NOMO-1 (cell line): ENCODE results near the gene TSHB.

Experiments
- DNase-seq, 2 experiments: peaks; one replicate each; lab custom pipeline; 2025; ENCODE audit not compliant: unreplicated experiment in 2 of 2; lab: John Stamatoyannopoulos, UW

The TSHB gene

DNA sequence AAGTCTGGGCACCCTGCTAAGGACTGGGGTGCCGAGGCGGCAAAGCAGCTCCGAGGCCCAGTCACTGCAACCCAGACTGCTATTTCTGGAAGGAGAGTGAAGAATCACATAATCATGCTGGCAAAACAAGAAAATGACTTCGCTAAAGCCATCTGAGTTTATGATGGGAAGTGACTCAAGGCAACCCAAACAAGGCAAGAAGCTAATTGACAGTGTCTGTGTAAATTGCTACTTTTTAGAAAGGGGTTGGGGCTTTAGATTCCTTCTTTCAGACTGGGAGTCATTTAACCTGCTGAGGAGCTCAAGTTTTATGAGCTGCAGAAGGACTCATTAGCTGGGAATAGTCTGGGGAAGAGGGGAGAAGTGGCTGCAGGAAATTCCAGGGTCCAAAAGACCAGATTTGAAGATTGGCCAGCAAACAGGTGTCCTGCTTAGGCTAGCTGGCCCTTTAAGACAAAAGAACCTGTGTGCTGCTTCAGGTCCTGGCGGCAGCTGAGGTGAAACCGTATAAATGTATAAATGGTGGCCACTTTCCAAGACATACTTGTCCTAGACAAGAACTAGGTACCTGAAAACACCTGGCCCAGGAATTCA, 28.1 kb downstream of the TSHB start:
- DNase-seq, result peak; percentile 9 to 22

DNA sequence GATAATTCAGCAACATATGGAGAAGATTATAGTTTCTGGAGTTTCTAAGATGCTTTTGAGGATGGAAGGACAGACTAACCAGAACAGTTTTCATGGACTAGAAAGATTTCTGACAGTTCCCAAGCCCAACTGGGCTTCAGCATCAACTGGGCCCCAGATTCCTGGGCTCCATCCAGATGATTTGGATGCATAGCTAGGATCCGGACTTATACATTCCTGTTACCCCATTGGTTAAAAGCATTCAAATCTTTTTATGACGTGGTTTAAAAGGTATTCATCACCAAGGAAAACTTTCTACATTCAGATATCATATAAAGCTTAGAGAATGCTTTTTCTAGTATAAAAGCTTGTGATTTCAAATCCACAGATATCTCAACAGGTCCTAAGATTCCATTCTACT, 29.7 kb downstream of the TSHB start:
- DNase-seq, result no peak

DNA sequence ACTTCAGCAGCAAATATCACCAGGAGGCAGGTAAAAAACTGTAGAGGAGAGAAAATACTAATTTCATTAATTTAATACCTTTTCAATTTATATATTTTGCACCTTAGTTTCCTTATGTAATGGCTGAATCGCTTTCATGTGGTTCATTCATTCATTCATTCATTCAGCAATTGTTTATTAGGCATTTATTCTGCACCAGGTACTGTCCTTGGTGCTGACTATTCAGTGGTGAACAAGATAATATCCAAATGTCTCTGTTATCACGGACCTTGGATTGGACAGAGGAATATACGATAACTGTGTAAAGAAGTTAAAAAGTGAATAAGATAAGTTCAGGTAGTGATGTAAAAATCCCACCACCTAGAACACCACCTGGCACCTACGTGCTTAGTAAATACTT, 30.9 kb downstream of the TSHB start:
- no peak for DNase-seq

DNA sequence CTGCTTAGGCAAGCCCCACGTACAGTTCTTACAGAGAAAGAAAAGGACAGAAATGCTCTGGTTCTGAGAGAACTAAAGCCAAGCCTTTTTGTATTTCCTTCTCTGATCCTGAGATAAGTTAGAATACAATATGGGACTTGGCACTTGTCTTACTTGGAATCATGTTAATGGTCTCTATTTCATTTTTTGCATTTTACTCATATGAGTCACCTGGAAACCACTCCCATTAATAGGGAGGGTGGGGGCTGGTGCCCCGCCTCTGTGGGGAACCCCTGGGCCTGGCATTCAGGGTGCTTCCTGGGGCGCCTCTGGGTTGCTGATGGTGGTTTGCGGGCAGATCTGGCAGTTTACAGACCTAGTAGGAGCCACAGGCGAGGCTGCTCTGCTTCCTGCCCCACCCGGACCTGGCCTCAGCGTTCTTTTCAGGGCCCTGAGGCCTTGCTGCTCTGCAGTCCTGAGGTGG, 32.9 kb downstream of the TSHB start:
- DNase-seq, result peak; percentile 54 to 77

DNA sequence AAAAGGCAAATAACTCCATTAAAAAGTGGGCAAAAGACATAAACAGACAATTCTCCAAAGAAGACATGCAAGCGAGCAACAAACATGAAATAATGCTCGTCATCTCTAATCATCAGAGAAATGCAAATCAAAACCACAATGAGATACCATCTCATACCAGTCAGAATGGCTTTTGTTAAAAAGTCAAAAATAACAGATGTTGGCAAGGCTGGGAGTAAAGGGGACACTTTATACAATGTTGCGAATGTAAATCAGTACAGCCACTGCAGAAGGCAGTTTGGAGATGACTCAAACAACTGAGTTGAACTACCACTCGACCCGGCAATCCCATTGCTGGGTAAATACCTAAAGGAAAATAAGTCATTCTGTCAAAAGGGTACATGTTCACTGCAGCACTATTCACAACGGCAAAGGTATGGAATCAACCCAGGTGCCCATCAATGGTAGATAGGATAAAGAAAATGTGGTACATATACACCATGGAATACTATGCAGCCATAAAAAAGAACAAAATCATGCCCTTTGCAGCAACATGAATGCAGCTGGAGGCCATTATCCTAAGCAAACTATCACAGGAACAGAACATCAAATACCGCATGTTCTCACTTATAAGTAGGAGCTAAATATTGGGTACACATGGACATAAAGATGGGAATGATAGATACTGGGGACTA, 33.7 kb downstream of the TSHB start:
- DNase-seq, result no peak

DNA sequence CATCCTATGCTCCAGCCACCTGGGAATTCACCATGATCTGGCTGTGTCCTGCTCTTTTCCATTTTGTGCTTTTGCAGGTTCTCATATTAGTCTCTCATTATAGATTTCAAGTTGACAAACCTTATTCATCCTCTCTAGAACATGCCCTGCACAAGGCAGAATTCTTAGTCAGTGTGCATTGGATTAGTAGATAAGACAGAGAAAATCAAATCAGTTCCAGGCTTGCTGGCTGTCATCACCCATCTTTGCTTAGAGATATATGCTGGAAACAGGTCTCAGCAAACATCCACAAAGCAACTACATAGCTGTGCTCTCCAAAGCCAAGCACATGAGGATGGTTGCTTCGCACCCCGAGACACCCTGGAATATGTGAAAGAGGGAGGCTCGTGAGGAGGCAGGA, 34.8 kb downstream of the TSHB start:
- no peak for DNase-seq

DNA sequence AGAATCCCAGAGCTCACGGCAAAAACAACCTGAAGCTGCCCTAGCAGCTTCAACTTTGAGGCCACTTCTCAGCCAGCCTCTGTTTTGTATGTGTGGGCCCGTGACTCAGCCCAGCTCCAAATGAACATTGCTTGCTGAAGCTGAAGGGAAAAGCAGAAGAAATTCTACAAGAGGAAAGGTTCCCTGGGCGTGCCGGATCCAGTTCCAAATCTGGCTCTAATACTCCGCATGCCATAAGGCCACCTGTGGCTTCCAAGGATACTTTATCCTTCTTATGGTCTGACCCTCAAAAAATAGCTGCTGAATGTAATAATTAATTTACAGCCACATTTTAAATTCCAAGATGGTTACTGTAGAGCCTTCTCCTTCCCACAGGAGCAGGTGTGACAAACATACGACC, 35.4 kb downstream of the TSHB start:
- DNase-seq, result no peak

DNA sequence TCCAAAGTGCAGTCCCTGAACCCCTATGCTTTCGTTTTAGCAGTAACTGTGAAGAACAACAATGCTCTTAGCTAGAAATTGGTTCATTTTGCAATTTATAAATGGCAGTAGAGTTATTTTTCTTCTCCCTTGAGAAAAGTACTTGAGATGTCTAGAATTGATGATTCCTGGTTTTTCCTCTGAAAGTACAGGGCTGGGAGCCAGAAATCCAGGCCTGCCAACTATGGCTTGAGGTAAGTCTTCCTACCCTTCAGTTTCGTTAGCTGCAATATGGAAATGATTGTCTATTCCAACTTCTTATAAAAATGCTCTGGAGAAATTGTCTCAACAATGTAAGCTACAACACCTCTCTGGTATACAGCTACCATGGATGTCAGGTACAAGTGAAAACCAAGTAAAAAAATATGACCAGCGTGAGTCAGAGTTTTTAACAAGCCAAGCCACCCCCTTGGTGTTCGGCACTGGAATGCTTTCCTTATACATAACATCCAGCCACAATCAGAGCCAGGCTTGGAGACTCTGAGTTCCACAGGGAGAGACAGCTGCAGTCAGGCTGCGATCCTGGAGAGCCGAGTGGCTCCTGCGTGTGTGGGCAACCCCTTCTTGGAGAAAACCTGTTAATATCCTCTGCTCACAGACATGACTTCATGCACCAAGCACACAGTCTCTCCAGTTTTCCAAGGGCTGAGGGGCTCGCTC, 37.7 kb downstream of the TSHB start:
- DNase-seq, result no peak

DNA sequence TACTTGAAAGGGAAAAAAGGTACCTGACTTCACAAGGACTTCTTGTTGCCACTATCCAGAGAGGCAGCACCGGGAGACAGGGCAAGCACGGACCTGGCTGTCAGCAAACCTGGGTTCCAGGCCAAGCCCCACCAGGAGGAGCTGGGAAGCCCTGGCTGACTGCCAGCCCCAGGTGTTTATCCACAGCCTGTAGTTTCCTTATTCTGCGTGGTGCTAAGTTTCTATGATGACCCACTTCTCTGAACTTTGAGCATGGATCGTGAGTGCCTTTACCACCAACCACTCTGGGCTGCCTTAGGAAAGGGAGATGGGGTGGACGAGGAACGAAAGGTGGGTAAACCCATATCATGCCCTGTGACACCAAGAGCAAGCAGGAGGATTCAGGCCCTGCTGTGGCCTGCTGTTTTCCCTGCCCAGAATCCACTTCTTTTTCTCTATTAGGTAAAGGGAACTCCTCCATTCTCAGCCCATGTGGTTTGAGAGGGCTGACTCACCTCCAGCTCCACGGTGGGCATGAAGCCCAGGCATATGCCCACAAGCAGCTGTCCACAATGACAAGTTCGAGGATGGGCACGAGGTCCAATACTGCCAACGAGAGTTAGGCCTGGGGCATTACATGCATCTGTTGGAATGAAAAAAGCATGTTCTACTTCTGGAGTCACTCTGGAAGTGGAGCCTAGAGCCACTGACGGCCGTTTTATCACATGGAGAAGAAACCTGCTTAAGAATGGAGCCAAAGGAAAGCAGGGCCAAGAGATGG, 39.4 kb downstream of the TSHB start:
- DNase-seq, result no peak

DNA sequence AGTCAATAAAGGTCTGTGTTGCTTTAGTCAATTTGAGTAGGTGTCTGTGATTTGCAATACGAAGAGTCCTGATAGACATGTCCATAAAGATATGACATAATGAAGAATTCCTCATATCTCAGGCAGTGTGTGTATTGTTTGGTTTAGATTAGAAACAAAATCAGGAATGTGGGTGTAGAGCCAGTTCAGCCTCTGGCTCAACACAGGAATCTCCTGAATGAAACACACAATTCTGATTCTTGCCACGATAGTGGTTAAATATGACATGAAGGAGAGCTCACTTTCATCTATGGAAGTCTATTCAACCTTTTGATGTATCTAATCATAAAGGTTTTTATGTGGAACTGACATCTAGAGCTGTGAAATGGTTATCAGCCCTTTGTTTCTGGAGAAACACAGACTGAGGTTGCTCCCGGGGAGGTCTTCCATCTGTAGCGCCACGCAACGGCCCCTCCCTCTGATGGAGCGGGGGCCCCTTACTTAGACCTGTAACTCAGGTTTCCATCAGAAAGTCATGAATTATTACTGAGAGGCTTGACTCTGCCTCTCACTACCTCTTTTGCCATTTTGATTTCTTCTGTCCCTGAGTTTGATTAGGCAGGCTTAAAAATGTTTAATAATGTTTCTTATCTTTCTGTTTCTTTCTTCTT, 40.2 kb downstream of the TSHB start:
- no peak for DNase-seq

DNA sequence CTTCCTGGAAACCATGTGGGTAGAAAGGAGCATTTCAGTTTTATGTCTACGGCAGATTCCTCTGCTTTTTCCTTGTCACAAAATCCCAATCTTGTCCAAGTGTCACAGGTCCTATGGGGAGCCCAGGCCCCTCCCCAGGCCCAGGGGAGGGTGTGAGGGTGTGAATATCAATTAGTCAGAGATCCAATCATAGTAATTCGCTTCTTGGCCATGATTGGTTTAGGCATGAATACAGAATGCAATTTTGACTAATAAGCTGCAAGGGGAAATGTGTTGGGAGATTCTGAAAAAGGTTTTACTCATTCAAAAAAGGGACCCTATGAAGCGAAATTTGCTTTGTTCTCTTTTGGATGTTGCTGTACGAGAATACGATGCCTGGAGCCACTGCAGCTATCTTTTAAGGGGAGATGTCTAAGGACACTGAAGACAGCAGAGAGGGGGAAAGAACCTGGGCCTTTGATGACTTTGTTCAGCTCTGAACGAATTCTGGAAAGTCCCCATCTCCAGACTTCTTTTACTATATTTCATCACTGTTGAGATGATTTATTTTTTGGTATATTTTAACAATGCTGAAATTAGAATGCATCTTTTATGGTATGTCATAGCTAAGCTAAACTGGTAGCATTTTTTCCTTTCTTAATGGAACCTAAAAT, 41.5 kb downstream of the TSHB start:
- no peak for DNase-seq

DNA sequence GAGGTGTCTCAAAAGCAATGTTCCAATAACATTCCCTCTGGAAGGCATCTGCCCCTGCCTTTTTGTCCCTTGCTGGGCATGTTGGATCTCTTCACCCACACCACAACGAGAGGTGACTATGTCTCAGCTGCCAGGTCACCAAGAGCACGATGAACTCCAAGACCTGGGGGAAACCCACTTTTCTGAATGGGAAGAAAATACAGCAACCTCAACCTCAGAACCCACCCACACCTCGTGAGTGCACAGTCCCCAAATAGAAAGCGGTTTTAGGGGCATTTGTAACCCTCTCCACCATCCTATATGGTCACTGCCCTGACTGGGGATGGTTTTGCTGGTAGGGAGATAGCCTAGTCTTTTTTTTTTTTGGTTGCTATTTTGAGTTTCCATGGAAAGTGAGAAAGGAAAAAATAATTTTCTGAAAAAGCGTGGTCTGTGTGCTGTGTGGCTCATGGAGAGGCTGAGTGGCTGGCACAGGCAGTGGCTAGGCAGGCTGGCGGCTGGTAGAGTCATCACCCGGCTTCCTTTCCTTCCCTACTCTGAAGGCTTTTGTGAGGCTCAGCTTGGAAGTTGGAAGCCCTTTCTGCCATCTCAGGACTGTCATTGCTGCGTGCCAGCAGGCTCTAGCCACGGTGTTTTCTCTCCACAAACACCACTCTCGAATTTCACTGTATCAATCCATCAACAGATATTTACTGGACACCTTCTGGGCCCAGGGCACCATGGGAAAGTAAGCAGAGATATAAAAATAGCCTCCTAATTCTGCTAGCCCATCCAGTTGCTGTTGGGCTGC, 43.9 kb downstream of the TSHB start:
- DNase-seq, result no peak

DNA sequence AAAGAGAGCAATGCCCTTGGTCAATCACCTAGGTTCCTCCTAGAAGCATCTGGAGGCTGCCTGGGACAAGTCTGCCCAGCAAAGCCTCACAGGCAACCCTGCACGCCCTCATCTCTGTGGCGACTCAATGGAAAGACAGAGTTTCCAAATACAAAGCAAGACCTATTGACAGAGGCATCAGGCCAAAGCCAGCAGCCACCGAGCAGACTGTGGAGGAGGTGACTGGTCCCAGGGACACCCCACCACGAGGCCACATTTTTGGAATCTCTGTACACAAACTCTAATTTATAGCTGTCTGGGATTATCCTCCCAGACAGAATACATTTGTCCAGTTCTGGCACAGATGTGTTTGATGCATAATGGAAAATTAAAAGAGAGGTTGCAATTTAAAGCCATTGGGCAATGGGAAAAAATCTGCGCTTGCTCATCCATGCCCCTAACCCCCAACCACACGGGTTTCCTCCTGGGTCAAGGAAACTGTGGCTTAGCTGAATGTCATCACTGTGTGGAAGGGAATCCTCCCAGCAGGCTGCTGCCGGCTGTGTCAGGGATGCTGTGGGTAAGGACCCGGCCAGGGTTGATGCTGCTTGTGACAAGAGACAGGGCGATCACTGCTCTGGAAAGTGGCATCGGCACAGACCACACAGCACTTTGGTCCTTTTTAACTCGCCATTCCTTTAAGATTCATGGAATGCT, 45.4 kb downstream of the TSHB start:
- no peak for DNase-seq

DNA sequence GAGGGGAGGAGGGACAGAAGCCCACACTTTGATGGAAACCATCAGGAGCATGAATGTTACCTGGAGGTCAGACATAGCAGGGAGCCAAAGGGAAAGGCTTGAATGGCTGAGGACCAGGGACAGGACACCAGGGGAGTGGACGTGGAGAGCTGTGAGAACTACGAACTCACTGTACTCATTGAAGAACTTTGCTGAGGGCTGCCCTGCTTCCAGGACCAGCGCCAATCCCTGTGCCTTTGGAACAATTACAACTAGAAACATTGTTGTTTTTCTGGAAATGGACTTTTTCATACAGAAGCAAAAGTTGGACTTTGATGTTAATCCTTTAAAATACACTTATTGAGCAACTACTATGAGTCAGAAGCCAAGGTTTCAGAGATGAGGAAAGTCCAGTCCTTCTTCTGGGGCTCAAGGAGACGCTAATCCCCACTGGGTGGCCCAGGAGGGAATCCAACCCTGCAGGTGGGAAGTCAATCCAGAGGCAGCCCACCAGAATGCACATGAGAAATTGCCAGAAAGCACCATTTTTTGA, 46.8 kb downstream of the TSHB start:
- no peak for DNase-seq

DNA sequence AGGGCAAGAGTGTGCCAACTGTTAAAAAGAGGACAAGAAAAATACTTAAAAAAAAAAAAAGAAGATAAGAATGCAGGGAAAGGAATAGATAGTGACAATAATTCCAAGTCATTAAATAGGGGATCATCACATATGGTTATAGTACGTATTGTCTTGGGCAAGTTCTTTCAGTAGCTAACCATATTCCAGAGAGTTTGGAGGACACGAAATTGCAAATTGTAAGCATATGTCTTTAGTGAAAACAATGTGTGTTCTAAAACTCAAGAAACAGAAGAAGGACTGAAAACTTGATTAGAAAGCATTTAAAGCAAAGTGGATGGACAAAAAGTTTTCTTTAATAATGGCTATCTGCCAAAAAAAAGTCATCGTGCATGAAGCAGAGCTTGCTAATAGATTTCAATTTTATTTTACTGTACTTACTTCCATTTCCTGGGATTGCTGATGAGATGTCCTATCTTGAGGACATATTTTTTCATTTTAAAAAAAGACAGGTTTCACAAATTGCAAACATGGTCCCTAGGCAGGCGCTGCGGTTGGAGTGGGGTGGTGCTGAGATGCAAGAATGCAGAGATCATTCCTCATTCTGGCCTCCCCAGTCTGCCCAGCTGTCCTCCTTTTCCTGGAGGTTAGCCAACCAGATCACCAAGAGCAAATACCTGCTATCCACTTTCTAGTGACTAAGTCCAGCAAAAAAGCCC, 47.8 kb downstream of the TSHB start:
- DNase-seq, result no peak

DNA sequence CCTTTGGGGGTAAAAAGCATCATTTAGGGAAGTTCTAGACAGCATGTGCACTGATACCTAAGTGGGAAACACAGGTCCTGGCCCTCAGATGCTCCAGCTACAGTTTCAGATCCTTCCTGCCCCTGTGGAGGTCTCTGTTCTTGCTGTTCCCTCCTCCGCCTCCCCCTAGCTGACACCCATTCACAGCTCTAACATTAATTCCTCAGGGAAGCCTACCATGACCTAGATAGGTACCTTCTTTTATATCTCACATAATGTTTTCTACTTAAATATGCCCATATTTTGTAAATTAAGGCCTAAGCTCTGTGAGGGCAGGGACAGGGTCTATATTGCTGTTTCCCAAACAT, 48.3 kb downstream of the TSHB start:
- DNase-seq, result no peak

DNA sequence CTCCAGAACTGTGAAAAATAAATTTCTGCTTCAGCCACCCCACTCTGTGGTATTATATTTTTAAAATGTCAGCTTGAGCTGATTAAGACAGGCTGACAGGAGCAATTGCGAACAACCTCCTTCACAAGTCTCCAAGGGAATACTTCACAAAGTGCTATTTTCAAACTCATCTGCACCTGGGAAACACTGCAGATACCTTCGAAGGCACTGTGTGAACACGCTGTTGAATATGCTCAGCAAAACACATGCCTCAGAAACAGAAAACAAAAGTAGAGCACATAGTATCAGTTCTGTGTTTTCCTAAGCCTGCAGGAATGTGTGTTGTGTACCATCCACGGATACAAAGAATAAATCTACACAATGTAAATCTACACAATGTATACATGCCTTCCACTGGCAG, 49.1 kb downstream of the TSHB start:
- DNase-seq, result no peak

DNA sequence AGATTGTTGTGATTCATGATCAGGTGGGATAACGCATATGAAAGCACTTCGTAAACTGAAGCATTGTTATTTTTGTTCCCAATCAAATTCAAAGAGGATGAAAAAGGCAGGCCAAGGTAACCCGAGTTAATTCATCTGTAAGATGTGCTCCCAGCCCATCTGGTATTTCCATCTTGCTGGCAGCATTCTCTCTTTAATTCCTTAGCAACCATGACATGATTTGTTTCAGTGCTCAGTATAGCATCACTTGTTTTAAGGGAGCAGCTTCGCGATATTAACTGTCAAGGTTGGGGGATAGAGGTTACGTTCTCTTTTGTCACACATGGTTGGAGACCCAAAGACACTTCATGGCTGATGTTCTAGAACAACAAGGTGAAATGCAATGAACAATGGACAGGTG, 53.3 kb downstream of the TSHB start:
- no peak for DNase-seq
